HCT116 (cell line): ENCODE results near the gene C16orf95.

Source experiments
- CEBPB ChIP-seq: IDR thresholded peaks from 2 replicates; pipeline ENCODE4 v1.6.1; 2012; ENCODE audit warnings: low read depth
- EZH2phosphoT487 ChIP-seq: fragments of 200-600 bp; IDR thresholded peaks from 2 replicates; pipeline ENCODE4 v1.6.1; 2018; ENCODE audit warnings: antibody characterized with exemption, borderline replicate concordance
- RAD21 ChIP-seq: IDR thresholded peaks from 2 replicates; pipeline ENCODE4 v1.6.1; 2012; ENCODE audit warnings: low read depth, mild to moderate bottlenecking
- TCF7L2 ChIP-seq: IDR thresholded peaks from 2 replicates; pipeline ENCODE4 v1.7.0; 2011; ENCODE audit warnings: borderline replicate concordance, inconsistent platforms; ENCODE audit not compliant: insufficient read depth, insufficient read length; ENCODE audit errors: extremely low read depth
- TF ChIP-seq, protein P1 (sequence below), 3 experiments: fragments of 200-600 bp in 1 of 3; sonication (generic) in 1 of 3; IDR thresholded peaks in 2 of 3; conservative IDR thresholded peaks in 1 of 3; 2 replicates each; pipeline ENCODE4 v1.5.1; 2012 to 2017; ENCODE audit warnings: low read depth in 2 of 3, low read length in 2 of 3, antibody characterized with exemption in 1 of 3, borderline replicate concordance in 1 of 3, control low read depth in 1 of 3, mild to moderate bottlenecking in 1 of 3, mixed read lengths in 1 of 3, mixed run types in 1 of 3, moderate library complexity in 1 of 3; ENCODE audit not compliant: insufficient read depth in 1 of 3

DNA sequence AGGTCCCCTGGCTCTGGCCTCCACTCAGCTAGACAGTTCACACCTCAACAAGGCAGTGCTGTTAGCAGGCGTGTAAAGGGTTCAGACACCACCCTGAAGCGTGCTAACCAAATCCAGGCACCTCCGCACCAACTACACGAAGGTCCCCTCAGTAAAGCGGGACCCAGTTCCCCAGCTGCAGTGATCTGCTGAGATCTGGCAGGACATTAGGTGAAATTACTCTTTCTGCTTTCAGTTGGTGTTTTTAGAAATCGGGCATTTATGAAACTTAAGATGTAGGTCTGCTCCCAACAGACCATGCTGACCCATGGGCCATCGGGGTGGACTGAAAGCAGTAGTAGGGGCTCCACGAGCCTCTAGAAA is 39.3 kb upstream of the C16orf95 start:
- TF ChIP-seq RAD21 (no peak), EZH2phosphoT487 (no peak), TCF7L2 (no peak), CEBPB (no peak)
- TF ChIP-seq, protein P1, sequence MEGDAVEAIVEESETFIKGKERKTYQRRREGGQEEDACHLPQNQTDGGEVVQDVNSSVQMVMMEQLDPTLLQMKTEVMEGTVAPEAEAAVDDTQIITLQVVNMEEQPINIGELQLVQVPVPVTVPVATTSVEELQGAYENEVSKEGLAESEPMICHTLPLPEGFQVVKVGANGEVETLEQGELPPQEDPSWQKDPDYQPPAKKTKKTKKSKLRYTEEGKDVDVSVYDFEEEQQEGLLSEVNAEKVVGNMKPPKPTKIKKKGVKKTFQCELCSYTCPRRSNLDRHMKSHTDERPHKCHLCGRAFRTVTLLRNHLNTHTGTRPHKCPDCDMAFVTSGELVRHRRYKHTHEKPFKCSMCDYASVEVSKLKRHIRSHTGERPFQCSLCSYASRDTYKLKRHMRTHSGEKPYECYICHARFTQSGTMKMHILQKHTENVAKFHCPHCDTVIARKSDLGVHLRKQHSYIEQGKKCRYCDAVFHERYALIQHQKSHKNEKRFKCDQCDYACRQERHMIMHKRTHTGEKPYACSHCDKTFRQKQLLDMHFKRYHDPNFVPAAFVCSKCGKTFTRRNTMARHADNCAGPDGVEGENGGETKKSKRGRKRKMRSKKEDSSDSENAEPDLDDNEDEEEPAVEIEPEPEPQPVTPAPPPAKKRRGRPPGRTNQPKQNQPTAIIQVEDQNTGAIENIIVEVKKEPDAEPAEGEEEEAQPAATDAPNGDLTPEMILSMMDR (IDR thresholded peaks at IDR 0.05 in 2 of 3, conservative IDR thresholded peaks at IDR 0.05 in 1 of 3; ENCODE audit: borderline replicate concordance in 1 of 3, insufficient read depth in 1 of 3, low read depth in 2 of 3, low read length in 2 of 3): no peak
